Body of pancreas (tissue), 4 donors: ENCODE measurements around the gene UNC5A.
"Not testable (repeated sequence)": the region's sequence is repeated elsewhere in the genome, so short reads cannot be mapped to it uniquely, and the experiment has no call there.

Experiments used
- CTCF ChIP-seq, 7 experiments: fragments of 450-650 bp in 4 of 7; fragments of 200-600 bp in 3 of 7; sonication (generic) in 3 of 7; IDR thresholded peaks; one replicate each; pipeline ENCODE4 v1.5.1; 2016 to 2019; ENCODE audit warnings: antibody characterized with exemption in 7 of 7
- POLR2A ChIP-seq, 3 donors: fragments of 450-650 bp; IDR thresholded peaks; one replicate each; pipeline ENCODE4 v1.6.1; 2016; ENCODE audit warnings: antibody characterized with exemption in 3 of 3, mild to moderate bottlenecking in 2 of 3

- TF ChIP-seq CTCF, POLR2A (IDR thresholded peaks at IDR 0.05): not testable (repeated sequence)
These were observed 62.2 kb downstream of the UNC5A start for GRCh38 chr5:176872586-176872985.
